ENCODE results near the gene EFCAB11. TPM values are rescaled to one million over a fixed set of nuclear protein-coding genes. Genes with fewer than 3 reads are reported as not detected.

Gene EFCAB11
- total RNA-seq, 2 experiments from 2014 or later, result 0.36 to 0.47 TPM

DNA sequence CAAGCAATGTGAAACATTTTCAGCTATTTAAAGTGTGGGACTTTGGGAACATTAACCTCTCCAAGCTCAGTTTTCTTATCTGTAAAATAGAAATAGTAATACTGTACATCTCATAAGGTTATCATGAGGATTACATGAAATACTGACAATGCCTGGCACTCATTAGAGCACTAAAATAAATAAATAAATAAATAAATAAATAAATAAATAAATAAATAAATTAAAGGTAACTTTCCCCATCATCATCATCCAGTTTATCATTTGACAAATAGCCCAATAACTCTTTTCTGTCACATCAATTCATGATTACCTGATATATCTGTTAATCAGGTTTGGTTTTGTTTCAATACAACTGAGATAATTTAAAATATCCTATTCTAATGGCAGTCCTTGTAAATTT is 48.5 kb downstream of the EFCAB11 start:
- intact Hi-C loops (cut with DNase I, micrococcal nuclease), result no loop called here
- Mint-ChIP-seq H3K36me3 (ENCODE audit: low read depth) (no peaks in the 10 kb centered on the region), H3K27me3 (peaks cover 16% of the 10 kb centered on the region), H3K9me3 (no peaks in the 10 kb centered on the region), H3K4me1 (ENCODE audit: low read depth) (peaks cover 16% of the 10 kb centered on the region), H3K27ac (no peak overlapping the region), H3K4me3 (no peak overlapping the region)
- Histone ChIP-seq H3K36me3 (ENCODE audit: insufficient read depth, low read length) (no peaks in the 10 kb centered on the region), H3K27me3 (ENCODE audit: control insufficient read depth in 1 of 2, insufficient read depth in 2 of 2, low read length in 2 of 2) (peaks cover 0 to 5% of the 10 kb centered on the region in 2 experiments), H3K9me3 (ENCODE audit: control insufficient read depth in 1 of 2, insufficient read depth in 1 of 2, low read length in 2 of 2) (no peaks in the 10 kb centered on the region), H3K27ac (ENCODE audit: low read depth in 1 of 2, low read length in 2 of 2) (no peak overlapping the region), H3K4me1 (ENCODE audit: insufficient read depth, low read length) (no peaks in the 10 kb centered on the region), H3K4me3 (ENCODE audit: low read length) (no peak overlapping the region)
- no peak for ATAC-seq (ENCODE audit: poor library complexity)
- POLR2A ChIA-PET, result no interaction called here
- TF ChIP-seq, protein P1, sequence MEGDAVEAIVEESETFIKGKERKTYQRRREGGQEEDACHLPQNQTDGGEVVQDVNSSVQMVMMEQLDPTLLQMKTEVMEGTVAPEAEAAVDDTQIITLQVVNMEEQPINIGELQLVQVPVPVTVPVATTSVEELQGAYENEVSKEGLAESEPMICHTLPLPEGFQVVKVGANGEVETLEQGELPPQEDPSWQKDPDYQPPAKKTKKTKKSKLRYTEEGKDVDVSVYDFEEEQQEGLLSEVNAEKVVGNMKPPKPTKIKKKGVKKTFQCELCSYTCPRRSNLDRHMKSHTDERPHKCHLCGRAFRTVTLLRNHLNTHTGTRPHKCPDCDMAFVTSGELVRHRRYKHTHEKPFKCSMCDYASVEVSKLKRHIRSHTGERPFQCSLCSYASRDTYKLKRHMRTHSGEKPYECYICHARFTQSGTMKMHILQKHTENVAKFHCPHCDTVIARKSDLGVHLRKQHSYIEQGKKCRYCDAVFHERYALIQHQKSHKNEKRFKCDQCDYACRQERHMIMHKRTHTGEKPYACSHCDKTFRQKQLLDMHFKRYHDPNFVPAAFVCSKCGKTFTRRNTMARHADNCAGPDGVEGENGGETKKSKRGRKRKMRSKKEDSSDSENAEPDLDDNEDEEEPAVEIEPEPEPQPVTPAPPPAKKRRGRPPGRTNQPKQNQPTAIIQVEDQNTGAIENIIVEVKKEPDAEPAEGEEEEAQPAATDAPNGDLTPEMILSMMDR (IDR thresholded peaks at IDR 0.05), result no peak
- DNase-seq, result no peak
- CTCF ChIA-PET, result no interaction called here

DNA sequence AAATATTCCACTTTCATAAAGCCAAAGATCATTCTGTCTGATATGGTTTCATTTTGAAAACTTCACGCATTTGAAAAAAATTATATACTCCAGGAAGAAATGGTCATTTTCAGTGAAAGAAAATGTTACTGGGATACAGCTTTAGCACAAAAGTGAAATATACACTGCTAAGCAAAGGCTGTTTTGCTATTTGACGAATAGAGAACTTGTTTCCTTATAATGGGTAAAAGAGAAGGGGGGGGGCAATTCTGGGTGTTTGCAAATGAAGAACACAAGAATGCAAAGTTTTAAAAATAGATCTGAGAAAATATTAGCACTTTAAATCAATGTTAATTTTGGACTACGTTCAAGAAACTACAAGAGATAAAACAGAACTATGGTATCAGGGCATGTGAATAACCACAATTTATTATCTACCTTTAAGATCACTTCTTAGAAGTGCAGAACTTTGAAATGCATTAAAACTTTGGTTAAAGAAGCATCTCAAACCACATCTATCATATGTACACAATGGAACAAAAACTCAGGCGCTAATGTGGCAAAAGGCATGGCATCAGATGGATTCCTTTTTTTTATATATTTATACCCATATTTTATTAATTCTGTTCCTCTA is 51.1 kb downstream of the EFCAB11 start:
- H3K4me3 ChIP-seq (ENCODE audit: low read length), result no peak overlapping the region
- Mint-ChIP-seq H3K4me3 (peak overlapping the region; percentile 27), H3K27ac (no peak overlapping the region), H3K27me3 (peaks cover 12% of the 10 kb centered on the region), H3K9me3 (no peaks in the 10 kb centered on the region), H3K36me3 (ENCODE audit: low read depth) (no peaks in the 10 kb centered on the region), H3K4me1 (ENCODE audit: low read depth) (peaks cover 16% of the 10 kb centered on the region)
- no peak overlapping the region for H3K27ac ChIP-seq (ENCODE audit: low read depth in 1 of 2, low read length in 2 of 2)
- TF ChIP-seq, protein P1 (IDR thresholded peaks at IDR 0.05), result no peak
- H3K36me3 ChIP-seq (ENCODE audit: insufficient read depth, low read length), result no peaks in the 10 kb centered on the region
- H3K4me1 ChIP-seq (ENCODE audit: insufficient read depth, low read length), result no peaks in the 10 kb centered on the region
- ChIA-PET POLR2A (no interaction called here), CTCF (interaction anchor here (0.7 kb wide), 1 partner anchor 9 kb away, joined by 3 read pairs; no protein-coding TSS in a partner anchor)
- H3K27me3 ChIP-seq (ENCODE audit: control insufficient read depth in 1 of 2, insufficient read depth in 2 of 2, low read length in 2 of 2), result peaks cover 0 to 5% of the 10 kb centered on the region in 2 experiments
- ATAC-seq (ENCODE audit: poor library complexity) (peak; percentile 32), DNase-seq (peak in 3 of 14 experiments; percentile 10 to 51 (median 25))
- intact Hi-C loops (cut with DNase I, micrococcal nuclease), result loop anchor here in 1 of 2 experiments (1.0 to 5.0 kb wide), 2 partner anchors 726 to 863 kb away; no protein-coding TSS in a partner anchor
- no peaks in the 10 kb centered on the region for H3K9me3 ChIP-seq (ENCODE audit: control insufficient read depth in 1 of 2, insufficient read depth in 1 of 2, low read length in 2 of 2)

- ATAC-seq (ENCODE audit: poor library complexity) (no peak), DNase-seq (no peak)
- Mint-ChIP-seq H3K27ac (no peak overlapping the region), H3K4me1 (ENCODE audit: low read depth) (peaks cover 16% of the 10 kb centered on the region), H3K36me3 (ENCODE audit: low read depth) (no peaks in the 10 kb centered on the region), H3K4me3 (peak overlapping the region; percentile 27), H3K27me3 (peaks cover 12% of the 10 kb centered on the region), H3K9me3 (no peaks in the 10 kb centered on the region)
- intact Hi-C loops (cut with DNase I, micrococcal nuclease), result loop anchor here in 1 of 2 experiments (1.0 to 5.0 kb wide), 2 partner anchors 726 to 863 kb away; no protein-coding TSS in a partner anchor
- no peaks in the 10 kb centered on the region for H3K36me3 ChIP-seq (ENCODE audit: insufficient read depth, low read length)
- no peak overlapping the region for H3K4me3 ChIP-seq (ENCODE audit: low read length)
- ChIA-PET CTCF (interaction anchor here (0.7 kb wide), 1 partner anchor 10 kb away, joined by 3 read pairs; no protein-coding TSS in a partner anchor), POLR2A (no interaction called here)
- TF ChIP-seq, protein P1 (IDR thresholded peaks at IDR 0.05), result no peak
- H3K27me3 ChIP-seq (ENCODE audit: control insufficient read depth in 1 of 2, insufficient read depth in 2 of 2, low read length in 2 of 2), result peaks cover 0 to 5% of the 10 kb centered on the region in 2 experiments
- no peaks in the 10 kb centered on the region for H3K4me1 ChIP-seq (ENCODE audit: insufficient read depth, low read length)
- no peak overlapping the region for H3K27ac ChIP-seq (ENCODE audit: low read depth in 1 of 2, low read length in 2 of 2)
- H3K9me3 ChIP-seq (ENCODE audit: control insufficient read depth in 1 of 2, insufficient read depth in 1 of 2, low read length in 2 of 2), result no peaks in the 10 kb centered on the region
Observed at GRCh38 chr14:89902881-89903280, 51.6 kb downstream of the EFCAB11 start.
